ENCODE measurements around the gene NCDN. TPM values are rescaled to one million over a fixed set of nuclear protein-coding genes. Genes with fewer than 3 reads are reported as not detected.

Gene NCDN
- total and polyA plus RNA-seq, 7 donors, result 3.6 to 26.3 (median 14.0) TPM

DNA sequence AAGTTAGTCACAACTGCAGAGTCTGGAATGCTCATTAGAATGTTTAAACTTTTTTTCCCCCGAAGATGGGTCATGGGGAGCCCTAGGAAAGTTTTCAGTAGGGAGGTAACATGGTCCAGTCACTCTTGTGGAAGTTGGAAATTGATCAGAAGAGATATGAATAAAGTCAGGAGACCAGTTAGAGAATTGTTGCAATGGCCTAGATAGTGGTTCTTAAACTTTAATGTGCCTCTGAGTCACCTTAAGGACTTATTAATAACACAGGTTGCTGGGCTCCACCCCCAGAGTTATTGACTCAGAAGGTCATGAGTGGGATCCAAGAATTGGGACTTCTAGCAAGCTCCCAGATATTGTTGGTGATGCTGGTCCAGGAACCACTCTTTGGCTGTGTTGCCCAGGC, 12.3 kb downstream of the NCDN start:
- intact Hi-C loops (cut with DNase I), result loop anchor here (2.0 kb wide), 1 partner anchor 149 kb away; the partner anchor contains the start of gene C1orf216
- Histone ChIP-seq H3K27ac (no peak overlapping the region), H3K4me1 (peaks cover 0 to 13% (median 12%) of the 10 kb centered on the region in 4 donors), H3K9me3 (no peaks in the 10 kb centered on the region), H3K4me3 (no peak overlapping the region), H3K36me3 (peaks cover 0 to 8% (median 3%) of the 10 kb centered on the region in 4 donors), H3K27me3 (peaks cover 28 to 55% (median 45%) of the 10 kb centered on the region in 3 donors)
- TF ChIP-seq POLR2AphosphoS5 (IDR thresholded peaks at IDR 0.05) (no peak), EP300 (IDR thresholded peaks at IDR 0.05) (no peak), POLR2A (IDR thresholded peaks at IDR 0.05) (no peak)
- TF ChIP-seq, protein P1, sequence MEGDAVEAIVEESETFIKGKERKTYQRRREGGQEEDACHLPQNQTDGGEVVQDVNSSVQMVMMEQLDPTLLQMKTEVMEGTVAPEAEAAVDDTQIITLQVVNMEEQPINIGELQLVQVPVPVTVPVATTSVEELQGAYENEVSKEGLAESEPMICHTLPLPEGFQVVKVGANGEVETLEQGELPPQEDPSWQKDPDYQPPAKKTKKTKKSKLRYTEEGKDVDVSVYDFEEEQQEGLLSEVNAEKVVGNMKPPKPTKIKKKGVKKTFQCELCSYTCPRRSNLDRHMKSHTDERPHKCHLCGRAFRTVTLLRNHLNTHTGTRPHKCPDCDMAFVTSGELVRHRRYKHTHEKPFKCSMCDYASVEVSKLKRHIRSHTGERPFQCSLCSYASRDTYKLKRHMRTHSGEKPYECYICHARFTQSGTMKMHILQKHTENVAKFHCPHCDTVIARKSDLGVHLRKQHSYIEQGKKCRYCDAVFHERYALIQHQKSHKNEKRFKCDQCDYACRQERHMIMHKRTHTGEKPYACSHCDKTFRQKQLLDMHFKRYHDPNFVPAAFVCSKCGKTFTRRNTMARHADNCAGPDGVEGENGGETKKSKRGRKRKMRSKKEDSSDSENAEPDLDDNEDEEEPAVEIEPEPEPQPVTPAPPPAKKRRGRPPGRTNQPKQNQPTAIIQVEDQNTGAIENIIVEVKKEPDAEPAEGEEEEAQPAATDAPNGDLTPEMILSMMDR (IDR thresholded peaks at IDR 0.05), result no peak
- DNase-seq, result no peak
- WGBS, 2 donors, result 80 to 93% methylated on average over 1 of the region's 1 CpG

DNA sequence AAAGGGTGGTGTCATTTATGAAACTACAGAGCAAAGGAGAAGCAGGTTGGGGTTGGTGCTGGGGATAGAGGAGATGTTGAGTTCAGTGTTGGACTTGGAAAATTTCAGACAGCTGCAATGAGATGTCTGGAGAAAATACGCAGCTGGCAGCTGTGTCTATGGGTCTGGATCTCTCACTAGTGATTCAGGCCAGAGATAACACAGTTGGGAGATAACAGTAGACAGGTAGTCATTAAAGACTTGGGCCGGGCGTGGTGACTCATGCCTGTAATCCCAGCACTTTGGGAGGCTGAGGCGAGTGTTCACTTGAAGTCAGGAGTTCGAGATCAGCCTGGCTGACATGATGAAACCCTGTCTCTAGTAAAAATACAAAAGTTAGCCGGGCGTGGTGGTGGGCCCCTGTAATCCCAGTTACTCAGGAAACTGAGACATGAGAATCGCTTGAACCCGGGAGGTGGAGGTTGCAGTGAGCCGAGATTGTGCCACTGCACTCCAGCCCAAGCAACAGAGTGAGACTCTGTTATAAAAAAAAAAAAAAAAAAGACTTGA, 13.1 kb downstream of the NCDN start:
- Histone ChIP-seq H3K4me3 (no peak overlapping the region), H3K9me3 (no peaks in the 10 kb centered on the region), H3K36me3 (peaks cover 0 to 4% (median 0%) of the 10 kb centered on the region in 4 donors), H3K27ac (no peak overlapping the region), H3K4me1 (peaks cover 0 to 13% (median 12%) of the 10 kb centered on the region in 4 donors), H3K27me3 (peaks cover 28 to 62% (median 51%) of the 10 kb centered on the region in 3 donors)
- TF ChIP-seq POLR2A (IDR thresholded peaks at IDR 0.05) (no peak), POLR2AphosphoS5 (IDR thresholded peaks at IDR 0.05) (no peak), EP300 (IDR thresholded peaks at IDR 0.05) (no peak)
- TF ChIP-seq, protein P1 (IDR thresholded peaks at IDR 0.05), result no peak
- WGBS, 2 donors, result 65 to 85% methylated on average over 10 of the region's 10 CpGs
- intact Hi-C loops (cut with DNase I), result no loop called here
- DNase-seq, result no peak

DNA sequence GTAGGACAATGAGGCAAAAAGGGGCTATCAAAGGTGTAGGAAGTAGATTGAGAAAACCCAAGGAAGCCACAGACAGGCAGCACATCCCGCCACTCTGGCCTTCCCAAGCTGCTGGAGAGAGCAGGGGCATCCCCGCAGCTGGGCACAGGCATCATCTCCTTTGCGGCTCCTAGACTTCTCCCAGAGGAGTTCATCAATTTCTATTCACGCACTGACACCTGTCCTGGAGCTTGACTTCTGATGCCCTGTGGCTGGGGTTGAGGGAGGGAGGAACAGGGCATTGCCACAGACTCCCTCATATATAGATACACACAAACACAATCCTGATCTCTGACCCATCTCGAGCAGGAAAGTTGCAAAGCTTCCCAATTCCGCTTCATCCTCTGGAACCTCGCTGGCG, 13.7 kb downstream of the NCDN start:
- TF ChIP-seq EP300 (IDR thresholded peaks at IDR 0.05) (no peak), POLR2AphosphoS5 (IDR thresholded peaks at IDR 0.05) (no peak), POLR2A (IDR thresholded peaks at IDR 0.05) (no peak)
- TF ChIP-seq, protein P1 (IDR thresholded peaks at IDR 0.05), result no peak
- intact Hi-C loops (cut with DNase I), result no loop called here
- no peak for DNase-seq

DNA sequence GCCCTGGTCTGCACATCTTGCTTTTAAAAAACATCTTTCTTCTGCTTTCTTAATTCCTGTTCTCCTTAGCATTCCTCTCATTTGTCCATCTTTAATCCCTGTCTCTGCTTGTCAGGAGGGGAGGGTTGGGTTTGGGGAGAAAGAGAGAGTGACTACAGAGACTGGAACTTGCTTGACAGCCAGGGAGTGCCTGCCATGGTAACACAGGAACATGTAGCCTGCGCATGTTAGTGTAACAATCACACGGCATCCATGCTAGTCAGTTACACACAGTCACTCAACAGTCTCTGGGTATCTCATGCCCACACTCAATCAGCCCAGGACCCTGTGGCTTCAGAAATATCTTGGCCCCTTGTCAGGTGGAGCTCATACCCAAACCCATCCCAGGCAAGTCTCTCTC, 14.7 kb downstream of the NCDN start:
- no peaks in the 10 kb centered on the region for H3K36me3 ChIP-seq
- H3K27ac ChIP-seq, result no peak overlapping the region
- peaks cover 0 to 24% (median 21%) of the 10 kb centered on the region in 4 donors for H3K4me1 ChIP-seq
- intact Hi-C loops (cut with DNase I), result no loop called here
- H3K27me3 ChIP-seq, result peaks cover 35 to 78% (median 67%) of the 10 kb centered on the region in 3 donors
- 61 to 85% methylated on average over 2 of the region's 2 CpGs for WGBS, 2 donors
- H3K9me3 ChIP-seq, result no peaks in the 10 kb centered on the region
- no peak for DNase-seq
- no peak for TF ChIP-seq POLR2AphosphoS5 (IDR thresholded peaks at IDR 0.05)
- no peak for TF ChIP-seq POLR2A (IDR thresholded peaks at IDR 0.05)
- TF ChIP-seq, protein P1 (IDR thresholded peaks at IDR 0.05), result no peak
- TF ChIP-seq EP300 (IDR thresholded peaks at IDR 0.05), result no peak
- no peak overlapping the region for H3K4me3 ChIP-seq

More for the DNA sequence above, 13.7 kb downstream of the NCDN start:
- Histone ChIP-seq H3K27me3 (peaks cover 28 to 68% (median 56%) of the 10 kb centered on the region in 3 donors), H3K4me1 (peaks cover 0 to 13% (median 12%) of the 10 kb centered on the region in 4 donors), H3K4me3 (no peak overlapping the region), H3K27ac (no peak overlapping the region), H3K9me3 (no peaks in the 10 kb centered on the region), H3K36me3 (no peaks in the 10 kb centered on the region)
- WGBS, 2 donors, result 90 to 92% methylated on average over 8 of the region's 8 CpGs

Measured in sigmoid colon (tissue), 7 donors.